Right hindlimb (tissue), 1 donor: ENCODE results near the gene CAPZB.

ENCODE experiments used
- DNase-seq: peaks from one replicate; pipeline ENCODE4 v3.0.0-alpha.2; 2018

CAPZB gene

GRCh38 chr1:19447550-19447949 is 37.8 kb downstream of the CAPZB start:
- DNase-seq = no peak

DNA sequence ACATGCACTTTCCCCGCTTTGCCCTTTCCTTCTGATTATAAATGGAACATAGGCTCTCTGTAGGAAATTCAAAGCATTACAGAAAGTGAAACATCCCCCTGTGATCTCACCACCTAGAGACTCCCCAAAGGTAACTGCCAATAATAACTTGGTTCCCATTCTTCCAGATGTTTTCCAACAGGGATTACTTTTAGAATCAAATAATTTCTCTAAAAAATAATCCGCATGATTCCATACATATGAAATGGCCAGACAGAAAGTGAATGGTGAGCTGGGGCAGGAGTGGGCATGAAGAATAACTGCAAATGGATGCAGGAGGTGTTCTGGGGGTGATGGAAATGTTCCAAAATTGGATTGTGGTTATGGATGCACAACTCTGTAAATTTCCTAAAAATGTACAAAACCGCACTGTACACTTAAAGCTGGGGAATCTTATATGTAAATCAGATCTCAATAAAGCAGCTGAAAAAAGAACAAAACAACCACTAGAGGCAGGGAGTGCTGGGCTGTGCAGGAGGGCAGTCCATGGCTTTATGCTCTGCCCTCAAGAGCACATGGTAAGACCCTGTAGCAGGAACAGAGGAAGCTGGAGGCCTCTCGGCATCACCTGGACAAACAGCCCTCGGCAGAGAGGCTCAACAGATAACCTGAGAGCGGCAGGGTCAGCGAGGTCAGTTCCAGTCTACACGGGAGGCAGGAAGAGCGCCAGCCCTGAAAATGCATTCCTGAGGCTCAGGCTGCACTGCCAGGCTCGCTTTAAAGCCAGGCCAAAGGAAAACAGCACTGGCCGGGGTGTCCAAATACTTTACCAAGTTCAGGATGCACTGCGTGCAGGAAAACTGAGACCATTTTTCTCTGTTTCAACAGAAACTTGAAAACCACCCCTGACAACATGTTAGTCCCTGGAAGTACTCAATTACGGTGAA is 39.7 kb downstream of the CAPZB start:
- peak; percentile 49 for DNase-seq

DNA sequence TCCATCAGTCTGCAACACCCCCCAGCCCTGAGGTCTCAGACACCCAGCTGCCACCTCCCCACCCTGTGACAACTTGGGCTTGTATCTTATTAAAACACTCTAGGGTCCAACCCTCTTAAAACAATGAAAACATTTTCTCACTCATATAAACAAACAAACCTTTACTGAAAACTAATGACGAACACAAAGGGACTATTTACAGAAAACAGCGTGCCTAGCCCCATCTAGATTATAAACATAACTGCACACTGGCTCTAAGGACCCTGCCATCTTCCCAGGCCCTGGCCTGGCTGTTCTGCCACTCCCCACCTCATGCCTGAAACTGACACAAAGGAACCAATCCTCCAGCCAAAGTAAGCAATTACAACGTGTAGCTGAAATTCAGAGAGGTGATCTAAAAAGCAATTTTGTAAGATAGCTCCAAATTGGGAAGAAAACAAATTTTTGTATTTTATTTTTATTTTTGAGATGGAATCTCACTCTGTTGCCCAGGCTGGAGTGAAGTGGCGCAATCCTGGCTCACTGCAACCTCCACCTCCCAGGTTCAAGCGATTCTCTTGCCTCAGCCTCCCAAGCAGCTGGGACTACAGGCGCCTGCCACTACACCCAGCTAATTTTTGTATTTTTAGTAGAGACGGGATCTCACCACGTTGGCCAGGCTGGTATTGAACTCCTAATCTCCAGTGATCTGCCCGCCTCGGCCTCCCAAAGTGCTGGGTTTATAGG is 40.9 kb downstream of the CAPZB start:
- no peak for DNase-seq

DNA sequence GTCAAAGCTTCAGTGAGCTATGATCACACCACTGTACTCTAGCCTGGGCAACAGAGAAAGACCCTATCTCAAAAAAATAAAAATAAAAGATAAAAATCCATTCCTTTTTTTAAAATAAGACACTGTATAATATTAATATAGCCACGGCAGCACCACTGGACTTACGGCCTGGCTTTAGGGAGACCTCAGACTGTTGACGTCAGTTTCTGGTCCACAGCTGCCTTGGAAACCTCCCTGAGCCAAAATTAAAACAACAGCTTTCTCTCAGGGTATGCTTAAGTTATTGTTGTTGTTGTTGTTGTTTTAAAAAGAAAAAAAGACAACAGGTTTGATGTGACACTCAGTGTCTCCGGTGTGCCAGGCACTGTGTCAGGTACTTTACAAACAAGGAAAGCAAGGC is 42.0 kb downstream of the CAPZB start:
- DNase-seq = no peak

- DNase-seq = peak; percentile 53
These were observed 42.9 kb downstream of the CAPZB start for GRCh38 chr1:19442154-19443096.

- DNase-seq = no peak
These were observed 44.1 kb downstream of the CAPZB start for GRCh38 chr1:19441048-19441780.

- peak; percentile 62 for DNase-seq
These were observed 45.7 kb downstream of the CAPZB start for GRCh38 chr1:19439464-19440171.

GRCh38 chr1:19438516-19439195 is 46.7 kb downstream of the CAPZB start:
- no peak for DNase-seq

DNA sequence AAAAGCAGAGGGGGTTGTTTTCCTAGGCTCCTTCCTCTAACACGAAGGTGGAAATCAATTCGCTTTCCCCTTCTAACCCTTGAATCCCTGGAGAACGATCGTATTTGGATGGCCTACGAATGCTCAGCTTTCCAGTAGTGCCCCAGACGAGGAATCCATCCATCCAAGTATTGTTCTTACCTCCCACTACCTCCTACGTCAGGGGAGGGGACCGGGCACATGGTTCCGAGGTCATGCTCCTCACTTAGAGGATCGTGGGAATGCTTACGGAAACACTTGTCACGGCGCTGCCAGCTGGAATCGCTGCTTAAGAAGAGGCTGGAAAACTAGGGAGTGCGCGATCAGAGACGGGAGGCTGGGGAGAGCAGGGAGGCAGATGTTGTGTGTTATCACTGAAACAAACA is 47.4 kb downstream of the CAPZB start:
- DNase-seq = peak; percentile 86

DNA sequence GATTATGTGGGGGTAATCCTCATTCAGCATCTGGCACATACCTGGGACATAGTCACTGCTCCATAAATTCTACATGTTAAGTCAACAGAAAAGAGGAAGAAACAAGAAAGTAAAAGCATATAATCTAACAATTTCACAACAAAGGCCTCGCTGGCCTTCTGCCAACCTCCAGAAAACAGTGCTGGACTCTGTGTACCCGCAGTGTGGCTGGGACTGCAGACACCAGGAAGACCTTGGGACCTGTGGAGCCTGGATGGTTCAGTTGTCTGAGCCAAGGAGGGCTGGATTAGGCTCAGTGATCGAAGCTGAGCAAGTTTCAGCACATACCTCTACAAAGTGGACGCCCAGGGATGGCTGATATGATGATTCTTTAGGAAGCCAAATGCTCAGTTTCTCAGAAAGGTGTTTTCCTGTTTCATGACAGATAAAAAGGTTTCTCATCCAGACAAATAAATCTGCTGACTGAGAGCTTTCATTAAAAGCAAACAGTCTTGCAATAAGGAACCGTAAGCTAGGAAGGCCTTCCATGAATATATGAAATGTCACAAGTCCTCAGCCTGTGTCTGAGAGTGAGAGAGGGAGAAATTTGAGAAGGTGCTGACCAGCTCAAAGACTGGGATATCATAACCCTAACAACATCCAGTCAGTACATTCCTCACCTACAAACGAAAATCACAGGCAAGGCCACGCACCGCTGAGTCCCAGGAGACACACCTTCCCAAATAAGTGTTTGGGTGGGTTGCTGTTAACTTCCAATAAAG is 48.4 kb downstream of the CAPZB start:
- DNase-seq = no peak

- no peak for DNase-seq
These were observed 49.4 kb downstream of the CAPZB start for GRCh38 chr1:19435851-19436455.

GRCh38 chr1:19435181-19435580 is 50.2 kb downstream of the CAPZB start:
- no peak for DNase-seq

DNA sequence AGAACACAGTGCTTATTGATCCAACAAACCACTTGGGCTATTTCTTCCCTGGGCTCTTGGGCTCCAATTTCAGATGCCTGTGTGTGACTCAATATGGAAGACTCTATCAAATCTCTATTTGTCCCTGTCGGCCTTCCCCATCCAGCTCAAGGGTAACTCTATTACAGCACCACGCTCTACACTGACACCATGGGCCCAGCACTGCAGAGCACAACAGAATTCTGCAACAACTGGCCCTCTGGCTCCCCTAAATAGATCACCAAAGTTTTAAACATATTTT is 51.7 kb downstream of the CAPZB start:
- no peak for DNase-seq

GRCh38 chr1:19432943-19433718 is 52.2 kb downstream of the CAPZB start:
- peak; percentile 57 for DNase-seq

GRCh38 chr1:19430121-19431068 is 54.9 kb downstream of the CAPZB start:
- DNase-seq = peak; percentile 76

- DNase-seq = peak; percentile 66
These were observed 55.7 kb downstream of the CAPZB start for GRCh38 chr1:19429611-19430010.

DNA sequence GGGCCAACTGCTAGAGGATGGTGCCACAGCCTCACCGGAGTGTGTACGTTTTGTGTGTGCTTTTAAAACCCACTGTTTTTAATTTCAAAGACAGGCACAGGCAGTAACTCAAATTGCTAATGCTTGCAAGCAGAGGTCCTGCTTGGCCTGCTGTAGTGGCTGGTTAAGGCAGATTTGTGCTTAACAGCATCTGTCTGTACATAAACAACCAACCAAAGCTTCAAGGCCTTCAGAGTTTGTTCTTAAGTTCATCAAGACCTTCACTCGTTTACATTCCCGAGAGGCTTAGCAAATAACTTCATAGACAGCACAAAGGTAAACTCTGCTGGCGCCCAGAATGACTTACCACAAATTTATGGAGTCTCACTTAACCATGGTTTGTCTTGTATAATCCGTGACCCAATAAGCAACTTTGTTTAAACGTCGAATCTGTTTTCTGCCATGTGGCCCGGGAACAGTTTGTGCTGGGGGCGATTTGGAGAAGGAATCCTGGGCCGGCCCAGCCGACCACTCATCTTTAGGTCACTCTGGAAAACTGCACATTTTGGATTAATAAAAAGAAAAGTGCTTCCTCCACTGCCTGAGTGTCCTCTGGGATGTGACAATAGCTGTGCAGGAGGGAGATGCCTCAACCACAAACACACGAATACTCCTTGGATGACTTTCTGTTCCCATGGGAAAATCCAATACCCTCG is 58.1 kb downstream of the CAPZB start:
- DNase-seq = no peak
